Endodermal cell (in vitro differentiated cells): ENCODE measurements around the gene UBE2QL1. TPM values are rescaled to one million over a fixed set of nuclear protein-coding genes. Genes with fewer than 3 reads are reported as not detected.
A peak's percentile ranks its signal among the peaks of the same experiment; 100 is the strongest.

Source experiments
- DNase-seq: peaks from one replicate; pipeline ENCODE4 v3.0.0-alpha.2; 2017
- H3K27ac ChIP-seq: 2 replicates; pipeline ENCODE4 v1.5.1; 2013; ENCODE audit warnings: mild to moderate bottlenecking, low read depth, low read length, moderate library complexity
- H3K27me3 ChIP-seq: 2 replicates; pipeline ENCODE4 v1.6.1; 2013; ENCODE audit warnings: mild to moderate bottlenecking, low read length, moderate library complexity; ENCODE audit not compliant: insufficient read depth, control insufficient read depth, poor library complexity, severe bottlenecking
- H3K36me3 ChIP-seq: 2 replicates; pipeline ENCODE4 v1.7.0; 2013; ENCODE audit warnings: mild to moderate bottlenecking, low read length, moderate library complexity; ENCODE audit not compliant: control insufficient read depth, insufficient read depth
- H3K4me1 ChIP-seq: one replicate; pipeline ENCODE4 v1.7.0; 2013; ENCODE audit warnings: low read length; ENCODE audit not compliant: control insufficient read depth, insufficient read depth
- H3K4me3 ChIP-seq: 2 replicates; pipeline ENCODE4 v1.5.1; 2013; ENCODE audit warnings: mild to moderate bottlenecking, low read length, moderate library complexity
- H3K9ac ChIP-seq: 2 replicates; pipeline ENCODE4 v1.6.1; 2013; ENCODE audit warnings: mild to moderate bottlenecking, low read length, moderate library complexity; ENCODE audit not compliant: poor library complexity, severe bottlenecking; ENCODE audit errors: extremely low read depth
- H3K9me3 ChIP-seq: 2 replicates; pipeline ENCODE4 v1.6.1; 2013; ENCODE audit warnings: mild to moderate bottlenecking, low read length, moderate library complexity; ENCODE audit not compliant: control insufficient read depth
- H3K27ac Mint-ChIP-seq: 2 replicates; pipeline ENCODE4 v1.8.0; 2020; ENCODE audit warnings: mixed read lengths
- H3K27me3 Mint-ChIP-seq: 2 replicates; pipeline ENCODE4 v1.8.0; 2021; ENCODE audit warnings: mild to moderate bottlenecking, mixed read lengths; ENCODE audit not compliant: insufficient read depth
- H3K36me3 Mint-ChIP-seq: 2 replicates; pipeline ENCODE4 v1.8.0; 2020; ENCODE audit warnings: low read depth, mixed read lengths
- H3K4me1 Mint-ChIP-seq: 2 replicates; pipeline ENCODE4 v1.8.0; 2020; ENCODE audit warnings: mixed read lengths
- H3K4me3 Mint-ChIP-seq: 2 replicates; pipeline ENCODE4 v1.8.0; 2020; ENCODE audit warnings: mild to moderate bottlenecking, moderate library complexity, mixed read lengths
- H3K9me3 Mint-ChIP-seq: 2 replicates; pipeline ENCODE4 v1.8.0; 2020; ENCODE audit warnings: mild to moderate bottlenecking, mixed read lengths
- WGBS, 2 experiments: methylation state at CpG; one replicate each; pipeline versions ENCODE4 v1.1.5 to v1.1.7; 2013; ENCODE audit warnings: missing lambda C conversion rate in 2 of 2, mixed read lengths in 1 of 2; ENCODE audit not compliant: insufficient coverage in 1 of 2, insufficient read length in 1 of 2; 5-methylcytosine and 5-hydroxymethylcytosine counted together
- total RNA-seq, 2 donors: library from RNA; stranded (reverse); fragmentation: NEBNext Ultra II Directional in 1 of 2; extraction: Animal tissue kit (Norgen Biotek cat#: 25700) in 1 of 2; gene quantifications; 2 replicates in 1 of 2; 3 replicates in 1 of 2; pipeline ENCODE4 v1.2.1, GENCODE V29; 2021
- TF ChIP-seq, protein P1 (sequence below): fragments of 200-600 bp; sonication (generic); conservative IDR thresholded peaks from 2 replicates; pipeline ENCODE4 v1.5.0; 2021; ENCODE audit warnings: antibody characterized with exemption, mild to moderate bottlenecking

Gene UBE2QL1
- total RNA-seq, 2 donors from 2014 or later, result 0.11 TPM; not detected in 1

GRCh38 chr5:6459896-6460295 lies 11.2 kb downstream of the UBE2QL1 start:
- Histone ChIP-seq H3K4me1 (no peaks in the 10 kb centered on the region), H3K9me3 (no peaks in the 10 kb centered on the region), H3K9ac (no peak overlapping the region), H3K36me3 (no peaks in the 10 kb centered on the region), H3K27ac (no peak overlapping the region), H3K27me3 (peaks cover 83% of the 10 kb centered on the region), H3K4me3 (no peak overlapping the region)
- H3K27ac Mint-ChIP-seq, result no peak overlapping the region
- H3K27me3 Mint-ChIP-seq, result peaks cover 77% of the 10 kb centered on the region
- no peaks in the 10 kb centered on the region for H3K36me3 Mint-ChIP-seq
- no peak overlapping the region for H3K4me3 Mint-ChIP-seq
- TF ChIP-seq, protein P1, sequence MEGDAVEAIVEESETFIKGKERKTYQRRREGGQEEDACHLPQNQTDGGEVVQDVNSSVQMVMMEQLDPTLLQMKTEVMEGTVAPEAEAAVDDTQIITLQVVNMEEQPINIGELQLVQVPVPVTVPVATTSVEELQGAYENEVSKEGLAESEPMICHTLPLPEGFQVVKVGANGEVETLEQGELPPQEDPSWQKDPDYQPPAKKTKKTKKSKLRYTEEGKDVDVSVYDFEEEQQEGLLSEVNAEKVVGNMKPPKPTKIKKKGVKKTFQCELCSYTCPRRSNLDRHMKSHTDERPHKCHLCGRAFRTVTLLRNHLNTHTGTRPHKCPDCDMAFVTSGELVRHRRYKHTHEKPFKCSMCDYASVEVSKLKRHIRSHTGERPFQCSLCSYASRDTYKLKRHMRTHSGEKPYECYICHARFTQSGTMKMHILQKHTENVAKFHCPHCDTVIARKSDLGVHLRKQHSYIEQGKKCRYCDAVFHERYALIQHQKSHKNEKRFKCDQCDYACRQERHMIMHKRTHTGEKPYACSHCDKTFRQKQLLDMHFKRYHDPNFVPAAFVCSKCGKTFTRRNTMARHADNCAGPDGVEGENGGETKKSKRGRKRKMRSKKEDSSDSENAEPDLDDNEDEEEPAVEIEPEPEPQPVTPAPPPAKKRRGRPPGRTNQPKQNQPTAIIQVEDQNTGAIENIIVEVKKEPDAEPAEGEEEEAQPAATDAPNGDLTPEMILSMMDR, result no peak
- WGBS, 2 experiments, result 60 to 63% methylated on average over 2 to 5 of the region's 5 CpGs
- no peaks in the 10 kb centered on the region for H3K9me3 Mint-ChIP-seq
- H3K4me1 Mint-ChIP-seq, result no peaks in the 10 kb centered on the region
- no peak for DNase-seq

- no peaks in the 10 kb centered on the region for H3K4me1 Mint-ChIP-seq
- H3K27me3 Mint-ChIP-seq, result peaks cover 66% of the 10 kb centered on the region
Measured at GRCh38 chr5:6461006-6461405, 12.3 kb downstream of the UBE2QL1 start.

DNA sequence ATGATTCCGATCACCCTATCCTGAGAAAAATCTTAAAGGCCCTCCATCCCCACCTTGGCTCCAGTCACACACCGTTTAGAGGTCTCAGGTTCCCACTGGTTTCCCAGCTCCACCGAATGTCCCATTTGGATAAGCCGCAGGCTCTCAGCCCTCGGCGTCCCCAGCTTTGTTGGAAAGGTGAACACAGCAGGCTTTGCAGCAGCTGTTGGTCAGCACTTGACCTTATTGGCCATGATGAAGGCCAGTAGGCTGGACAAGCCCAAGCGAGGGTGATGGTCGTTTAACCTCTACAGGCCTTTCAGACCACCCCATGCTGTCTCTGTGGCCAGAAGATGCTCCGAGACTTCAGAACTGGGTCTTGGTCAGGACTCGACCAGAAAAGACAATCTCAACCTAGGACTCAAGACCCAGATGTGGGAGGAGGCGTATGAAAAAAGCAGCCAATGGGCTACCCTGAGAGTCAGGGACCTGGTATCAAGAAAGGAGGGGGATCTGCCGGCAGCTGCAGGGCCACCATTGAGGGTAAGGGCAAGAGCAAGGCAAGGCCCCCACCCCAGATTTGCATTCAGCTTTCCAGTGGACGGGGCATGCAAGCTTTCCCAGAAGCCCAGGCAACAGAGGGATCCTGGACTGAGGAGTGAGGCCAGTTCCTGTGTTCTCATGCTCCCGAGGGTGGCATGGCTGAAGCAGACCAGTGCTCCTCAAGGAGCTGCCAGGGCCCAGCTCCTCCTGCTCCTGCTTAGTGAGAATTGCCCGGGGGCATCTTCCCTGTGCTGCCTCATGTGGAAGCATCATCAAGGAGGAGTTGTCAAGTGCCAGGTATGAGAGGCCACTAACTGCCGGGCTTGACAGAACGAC lies 13.4 kb downstream of the UBE2QL1 start:
- TF ChIP-seq, protein P1, result no peak
- Mint-ChIP-seq H3K4me1 (no peaks in the 10 kb centered on the region), H3K36me3 (no peaks in the 10 kb centered on the region), H3K9me3 (no peaks in the 10 kb centered on the region), H3K27ac (no peak overlapping the region), H3K4me3 (no peak overlapping the region), H3K27me3 (peaks cover 64% of the 10 kb centered on the region)
- Histone ChIP-seq H3K4me1 (no peaks in the 10 kb centered on the region), H3K9me3 (no peaks in the 10 kb centered on the region), H3K9ac (no peak overlapping the region), H3K27ac (no peak overlapping the region), H3K4me3 (no peak overlapping the region), H3K27me3 (peaks cover 63% of the 10 kb centered on the region), H3K36me3 (no peaks in the 10 kb centered on the region)
- WGBS, 2 experiments, result 86 to 89% methylated on average over 14 to 17 of the region's 17 CpGs
- DNase-seq, result peak; percentile 13

More at GRCh38 chr5:6461006-6461405, 12.3 kb downstream of the UBE2QL1 start:
- H3K9ac ChIP-seq, result no peak overlapping the region
- H3K27ac ChIP-seq, result no peak overlapping the region
- no peak overlapping the region for H3K4me3 Mint-ChIP-seq
- H3K27ac Mint-ChIP-seq, result no peak overlapping the region
- peaks cover 72% of the 10 kb centered on the region for H3K27me3 ChIP-seq
- WGBS, 2 experiments, result 67 to 78% methylated on average over 1 to 2 of the region's 2 CpGs
- no peak for DNase-seq
- no peaks in the 10 kb centered on the region for H3K9me3 Mint-ChIP-seq
- no peak overlapping the region for H3K4me3 ChIP-seq
- H3K36me3 ChIP-seq, result no peaks in the 10 kb centered on the region
- no peaks in the 10 kb centered on the region for H3K4me1 ChIP-seq
- H3K36me3 Mint-ChIP-seq, result no peaks in the 10 kb centered on the region
- no peaks in the 10 kb centered on the region for H3K9me3 ChIP-seq
- TF ChIP-seq, protein P1, result no peak
